Measurements from ENCODE around the gene GAGE10. TPM values are rescaled to one million over a fixed set of nuclear protein-coding genes. Genes with fewer than 3 reads are reported as not detected.
A peak's percentile ranks its signal among the peaks of the same experiment; 100 is the strongest.
"Not testable (repeated sequence)": the region's sequence is repeated elsewhere in the genome, so short reads cannot be mapped to it uniquely, and the experiment has no call there.

GAGE10 gene
- total RNA-seq, 6 donors from 2014 or later: not detected

DNA sequence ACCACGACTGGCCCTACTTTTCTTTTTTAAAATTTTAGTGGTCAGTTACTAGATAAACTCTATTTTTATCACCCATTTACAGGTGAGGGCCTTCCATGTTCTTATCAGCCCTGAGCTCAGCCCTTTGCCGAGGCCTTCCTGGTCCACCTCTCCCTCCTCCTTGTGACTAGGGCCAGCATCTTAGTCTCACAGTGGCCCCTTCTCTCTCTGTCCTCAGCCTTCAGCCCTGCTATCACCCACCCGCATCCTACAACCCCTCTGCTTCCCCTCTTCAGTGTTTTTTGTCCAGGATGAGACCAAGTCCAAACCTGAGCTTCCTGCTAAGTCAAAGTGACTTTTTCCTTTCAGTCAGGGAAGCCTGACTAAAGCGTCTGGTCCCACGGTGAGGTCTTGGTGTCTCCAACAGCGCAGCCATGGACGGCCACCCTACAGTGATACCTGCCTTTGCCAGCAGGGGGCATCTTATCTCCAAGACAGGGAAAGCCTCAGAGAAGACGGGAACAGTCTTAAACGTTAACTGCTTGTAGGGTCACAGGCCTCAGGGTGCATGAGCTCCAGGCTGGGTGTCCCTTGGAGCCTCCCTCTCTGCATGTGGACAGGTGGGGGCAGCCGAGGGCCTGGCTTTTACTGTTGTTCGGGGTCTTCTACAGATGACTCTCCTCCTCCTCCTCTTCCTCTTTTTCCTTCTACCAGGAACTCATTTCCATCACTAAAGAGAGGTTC, 11.7 kb upstream of the GAGE10 start:
- H3K36me3 ChIP-seq: no peaks in the 10 kb centered on the region
- TF ChIP-seq POLR2A (IDR thresholded peaks at IDR 0.05): no peak
- TF ChIP-seq, protein P1, sequence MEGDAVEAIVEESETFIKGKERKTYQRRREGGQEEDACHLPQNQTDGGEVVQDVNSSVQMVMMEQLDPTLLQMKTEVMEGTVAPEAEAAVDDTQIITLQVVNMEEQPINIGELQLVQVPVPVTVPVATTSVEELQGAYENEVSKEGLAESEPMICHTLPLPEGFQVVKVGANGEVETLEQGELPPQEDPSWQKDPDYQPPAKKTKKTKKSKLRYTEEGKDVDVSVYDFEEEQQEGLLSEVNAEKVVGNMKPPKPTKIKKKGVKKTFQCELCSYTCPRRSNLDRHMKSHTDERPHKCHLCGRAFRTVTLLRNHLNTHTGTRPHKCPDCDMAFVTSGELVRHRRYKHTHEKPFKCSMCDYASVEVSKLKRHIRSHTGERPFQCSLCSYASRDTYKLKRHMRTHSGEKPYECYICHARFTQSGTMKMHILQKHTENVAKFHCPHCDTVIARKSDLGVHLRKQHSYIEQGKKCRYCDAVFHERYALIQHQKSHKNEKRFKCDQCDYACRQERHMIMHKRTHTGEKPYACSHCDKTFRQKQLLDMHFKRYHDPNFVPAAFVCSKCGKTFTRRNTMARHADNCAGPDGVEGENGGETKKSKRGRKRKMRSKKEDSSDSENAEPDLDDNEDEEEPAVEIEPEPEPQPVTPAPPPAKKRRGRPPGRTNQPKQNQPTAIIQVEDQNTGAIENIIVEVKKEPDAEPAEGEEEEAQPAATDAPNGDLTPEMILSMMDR (IDR thresholded peaks at IDR 0.05): peak; percentile 63 to 73 (median 66)
- DNase-seq: peak in 1 of 2 donors; percentile 59
- 37 to 38% methylated on average over 5 to 11 of the region's 11 CpGs for WGBS, 2 donors
- no peak overlapping the region for H3K4me3 ChIP-seq
- H3K9me3 ChIP-seq: no peaks in the 10 kb centered on the region
- peak; percentile 70 to 71 for ATAC-seq (ENCODE audit: low FRiP score in 2 of 2)
- no peaks in the 10 kb centered on the region for H3K27me3 ChIP-seq
- H3K4me1 ChIP-seq: no peaks in the 10 kb centered on the region
- no peak overlapping the region for H3K27ac ChIP-seq

DNA sequence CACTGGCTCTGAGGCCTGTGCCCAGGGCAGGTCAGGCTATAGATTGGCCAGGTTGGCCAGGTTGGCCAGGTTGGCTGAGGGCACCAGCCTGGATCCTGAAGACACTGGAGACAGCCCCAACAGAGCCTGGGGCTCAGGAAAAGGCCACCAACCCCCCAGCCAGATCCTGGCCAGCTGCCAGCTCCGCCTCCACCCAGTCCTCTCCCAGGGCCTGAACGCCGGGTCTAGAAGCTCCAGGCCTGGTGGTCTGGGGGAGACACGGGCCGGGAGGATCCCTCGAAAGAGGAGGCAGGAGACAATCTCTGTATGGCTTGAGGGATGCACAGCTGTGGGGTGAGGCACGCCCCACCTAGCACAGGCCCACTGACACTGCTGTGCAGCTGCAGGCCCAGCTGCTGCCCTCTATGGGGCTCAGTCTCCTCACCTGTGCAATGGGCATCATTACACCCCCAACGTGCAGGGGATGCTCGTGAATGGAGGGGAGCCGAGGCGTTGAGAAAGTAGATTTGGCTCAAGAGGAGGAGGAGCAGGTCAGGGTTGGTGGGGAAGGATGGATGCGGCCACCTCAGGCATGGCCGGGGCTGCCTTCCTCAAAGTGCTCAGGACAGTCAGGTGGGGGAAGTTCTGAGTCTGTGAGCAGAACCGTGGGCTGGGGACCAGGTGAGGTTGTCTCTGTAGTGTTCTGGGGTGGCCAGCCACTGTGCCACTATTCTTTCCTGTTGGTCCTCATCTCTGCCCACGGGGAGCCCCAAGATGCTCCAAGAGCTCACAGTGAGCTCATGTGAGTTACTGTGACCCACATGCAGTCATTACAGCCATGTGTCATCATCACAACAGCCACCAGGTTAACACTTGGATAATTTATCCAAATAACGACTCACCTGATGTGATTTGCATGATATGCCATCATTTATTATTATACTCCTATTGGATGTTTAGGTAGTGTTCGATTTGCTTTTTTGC, 10.8 kb upstream of the GAGE10 start:
- no peaks in the 10 kb centered on the region for H3K4me1 ChIP-seq
- no peak overlapping the region for H3K4me3 ChIP-seq
- H3K36me3 ChIP-seq: no peaks in the 10 kb centered on the region
- ATAC-seq (ENCODE audit: low FRiP score in 2 of 2): peak in 1 of 2 donors; percentile 56
- no peaks in the 10 kb centered on the region for H3K9me3 ChIP-seq
- WGBS, 2 donors: 74 to 81% methylated on average over 7 to 17 of the region's 17 CpGs
- no peak overlapping the region for H3K27ac ChIP-seq
- TF ChIP-seq POLR2A (IDR thresholded peaks at IDR 0.05) (no peak), EP300 (IDR thresholded peaks at IDR 0.05) (no peak)
- TF ChIP-seq, protein P1 (IDR thresholded peaks at IDR 0.05): no peak
- DNase-seq: no peak
- no peaks in the 10 kb centered on the region for H3K27me3 ChIP-seq

DNA sequence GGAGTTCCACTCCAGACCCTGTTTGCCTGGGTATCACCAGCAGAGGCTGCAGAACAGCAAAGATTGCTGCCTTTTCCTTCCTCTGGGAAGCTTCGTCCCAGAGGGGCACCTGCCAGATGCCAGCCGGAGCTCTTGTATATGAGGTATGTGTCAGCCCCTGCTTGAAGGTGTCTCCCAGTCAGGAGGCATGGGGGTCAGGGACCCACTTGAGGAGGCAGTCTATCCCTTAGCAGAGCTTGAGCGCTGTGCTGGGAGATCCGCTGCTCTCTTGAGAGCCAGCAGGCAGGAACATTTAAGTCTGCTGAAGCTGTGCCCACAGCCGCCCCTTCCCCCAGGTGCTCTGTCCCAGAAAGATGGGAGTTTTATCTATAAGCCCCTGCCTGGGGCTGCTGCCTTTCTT, 4.2 kb upstream of the GAGE10 start:
- not testable (repeated sequence) for DNase-seq; ATAC-seq (ENCODE audit: low FRiP score in 2 of 2); H3K27ac ChIP-seq; H3K27me3 ChIP-seq; H3K4me3 ChIP-seq; H3K36me3 ChIP-seq; H3K4me1 ChIP-seq; H3K9me3 ChIP-seq
- WGBS, 2 donors: 92% methylated on average over 5 of the region's 5 CpGs; no CpG with 5 or more reads in 1 of the 2 donors

DNA sequence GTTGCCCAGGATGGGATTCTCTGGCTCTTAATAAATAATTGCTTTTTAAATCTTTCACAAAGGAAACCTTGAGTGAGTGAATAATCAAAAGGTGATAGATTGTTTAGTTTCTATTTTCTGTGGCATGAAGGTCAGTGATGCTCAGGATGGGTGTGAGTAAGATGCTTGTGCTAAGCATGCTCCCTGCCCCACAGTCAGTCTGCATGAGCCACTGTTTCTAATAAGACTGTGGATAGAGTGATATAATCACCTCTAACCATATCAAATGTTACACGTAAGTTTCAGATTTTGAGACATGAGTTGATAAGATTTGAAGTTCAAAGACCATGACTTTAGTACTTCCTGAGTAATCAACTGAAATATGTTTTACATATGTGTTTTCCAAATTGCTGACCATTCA, 2.7 kb upstream of the GAGE10 start:
- WGBS, 2 donors: 75 to 92% methylated on average over 1 of the region's 1 CpG
- no peak for ATAC-seq (ENCODE audit: low FRiP score in 2 of 2)
- Histone ChIP-seq H3K9me3 (no peaks in the 10 kb centered on the region), H3K4me1 (no peaks in the 10 kb centered on the region), H3K27ac (no peak overlapping the region), H3K4me3 (no peak overlapping the region), H3K27me3 (no peaks in the 10 kb centered on the region), H3K36me3 (no peaks in the 10 kb centered on the region)
- DNase-seq: no peak
- TF ChIP-seq EP300 (IDR thresholded peaks at IDR 0.05) (no peak), POLR2AphosphoS5 (IDR thresholded peaks at IDR 0.05) (no peak)
- TF ChIP-seq, protein P1 (IDR thresholded peaks at IDR 0.05): no peak

GRCh38 chrX:49307775-49308174, 4.3 kb downstream of the GAGE10 start:
- H3K4me3 ChIP-seq; H3K9me3 ChIP-seq; H3K27ac ChIP-seq; ATAC-seq (ENCODE audit: low FRiP score in 2 of 2); H3K36me3 ChIP-seq; H3K27me3 ChIP-seq; DNase-seq: not testable (repeated sequence)
- 65 to 72% methylated on average over 2 of the region's 2 CpGs for WGBS, 2 donors
- peaks cover 0 to 19% (median 8%) of the 10 kb centered on the region in 4 donors for H3K4me1 ChIP-seq
